Loucy (cell line): ENCODE results near the gene PROX2.

Experiments
- H2AFZ ChIP-seq: fragments of 200-600 bp; sonication (generic); 2 replicates; pipeline ENCODE4 v1.6.0; 2016; ENCODE audit warnings: antibody characterized with exemption, mild to moderate bottlenecking, low read length, moderate library complexity
- H3F3A ChIP-seq: fragments of 200-600 bp; 2 replicates; pipeline ENCODE4 v1.6.0; 2016; ENCODE audit warnings: antibody characterized with exemption, low read depth, mild to moderate bottlenecking
- H3K27me3 ChIP-seq: fragments of 200-600 bp; sonication (generic); 2 replicates; pipeline ENCODE4 v1.6.1; 2014; ENCODE audit warnings: low read length, mild to moderate bottlenecking; ENCODE audit not compliant: insufficient read depth, poor library complexity, severe bottlenecking
- H3K36me3 ChIP-seq: fragments of 200-600 bp; sonication (generic); 2 replicates; pipeline ENCODE4 v1.6.1; 2016; ENCODE audit warnings: low read length; ENCODE audit not compliant: insufficient read depth
- H3K4me1 ChIP-seq: fragments of 200-600 bp; sonication (generic); 2 replicates; pipeline ENCODE4 v1.5.1; 2014; ENCODE audit warnings: low read length, mild to moderate bottlenecking; ENCODE audit not compliant: insufficient read depth, poor library complexity, severe bottlenecking
- H3K4me2 ChIP-seq: fragments of 200-600 bp; sonication (generic); 2 replicates; pipeline ENCODE4 v1.6.0; 2014; ENCODE audit warnings: antibody characterized with exemption, low read length, low read depth, mild to moderate bottlenecking; ENCODE audit not compliant: poor library complexity, severe bottlenecking
- H3K4me3 ChIP-seq: fragments of 200-600 bp; sonication (generic); 2 replicates; pipeline ENCODE4 v1.5.1; 2014; ENCODE audit warnings: low read length, mild to moderate bottlenecking, mixed read lengths; ENCODE audit not compliant: poor library complexity, severe bottlenecking
- H3K79me2 ChIP-seq: fragments of 200-600 bp; sonication (generic); 2 replicates; pipeline ENCODE4 v1.6.1; 2014; ENCODE audit warnings: low read length; ENCODE audit not compliant: insufficient read depth
- H3K9ac ChIP-seq: fragments of 200-600 bp; sonication (generic); 2 replicates; pipeline ENCODE4 v1.6.0; 2014; ENCODE audit warnings: mild to moderate bottlenecking, low read depth, low read length, moderate library complexity; ENCODE audit not compliant: poor library complexity, severe bottlenecking
- H3K9me2 ChIP-seq: fragments of 200-600 bp; sonication (generic); replicated peaks from 2 replicates; pipeline ENCODE4 v1.6.1; 2016; ENCODE audit warnings: low read depth, low read length, mixed read lengths
- H3K9me3 ChIP-seq: fragments of 200-600 bp; sonication (generic); 2 replicates; pipeline ENCODE4 v1.6.1; 2014; ENCODE audit warnings: mild to moderate bottlenecking, antibody characterized with exemption, low read length, low read depth; ENCODE audit not compliant: insufficient read depth
- H4K20me1 ChIP-seq: fragments of 200-600 bp; sonication (generic); 2 replicates; pipeline ENCODE4 v1.6.0; 2014; ENCODE audit warnings: antibody characterized with exemption, low read length, mild to moderate bottlenecking; ENCODE audit not compliant: insufficient read depth, poor library complexity, severe bottlenecking
- CTCF ChIP-seq: fragments of 200-600 bp; sonication (generic); conservative IDR thresholded peaks from 2 replicates; pipeline ENCODE4 v1.5.1; 2014; ENCODE audit warnings: mild to moderate bottlenecking, antibody characterized with exemption, low read length
- EZH2phosphoT487 ChIP-seq: fragments of 200-600 bp; IDR thresholded peaks from 2 replicates; pipeline ENCODE4 v1.6.1; 2018; ENCODE audit warnings: antibody characterized with exemption, mild to moderate bottlenecking, moderate library complexity, borderline replicate concordance

PROX2 gene

GRCh38 chr14:74919421-74920165, 43.6 kb upstream of the PROX2 start:
- no peaks in the 10 kb centered on the region for H3K9me3 ChIP-seq
- no peaks in the 10 kb centered on the region for H4K20me1 ChIP-seq
- no peaks in the 10 kb centered on the region for H3K4me1 ChIP-seq
- no peak overlapping the region for H3K4me2 ChIP-seq
- H2AFZ ChIP-seq, result no peak overlapping the region
- H3K9me2 ChIP-seq, result no peaks in the 10 kb centered on the region
- no peaks in the 10 kb centered on the region for H3K36me3 ChIP-seq
- no peak overlapping the region for H3K4me3 ChIP-seq
- no peak for TF ChIP-seq EZH2phosphoT487
- no peak for TF ChIP-seq CTCF
- no peak overlapping the region for H3K9ac ChIP-seq
- H3K79me2 ChIP-seq, result no peaks in the 10 kb centered on the region
- no peaks in the 10 kb centered on the region for H3K27me3 ChIP-seq
- H3F3A ChIP-seq, result no peaks in the 10 kb centered on the region

- H3K27me3 ChIP-seq, result no peaks in the 10 kb centered on the region
- no peaks in the 10 kb centered on the region for H3K9me2 ChIP-seq
- H3K4me3 ChIP-seq, result no peak overlapping the region
- no peaks in the 10 kb centered on the region for H4K20me1 ChIP-seq
- H3K4me1 ChIP-seq, result no peaks in the 10 kb centered on the region
- no peaks in the 10 kb centered on the region for H3F3A ChIP-seq
- no peaks in the 10 kb centered on the region for H3K36me3 ChIP-seq
- H3K9me3 ChIP-seq, result no peaks in the 10 kb centered on the region
- no peak overlapping the region for H2AFZ ChIP-seq
- no peak overlapping the region for H3K4me2 ChIP-seq
- TF ChIP-seq CTCF (no peak), EZH2phosphoT487 (no peak)
- H3K9ac ChIP-seq, result no peak overlapping the region
- no peaks in the 10 kb centered on the region for H3K79me2 ChIP-seq
These were observed 42.4 kb upstream of the PROX2 start for GRCh38 chr14:74918380-74918779.

GRCh38 chr14:74917646-74918081, 41.7 kb upstream of the PROX2 start:
- H3K36me3 ChIP-seq, result no peaks in the 10 kb centered on the region

More at GRCh38 chr14:74917646-74918081, 41.7 kb upstream of the PROX2 start:
- Histone ChIP-seq H3K4me1 (no peaks in the 10 kb centered on the region), H3K4me2 (no peak overlapping the region), H3K27me3 (no peaks in the 10 kb centered on the region), H3F3A (no peaks in the 10 kb centered on the region), H3K79me2 (no peaks in the 10 kb centered on the region), H3K4me3 (no peak overlapping the region), H4K20me1 (no peaks in the 10 kb centered on the region), H3K9ac (no peak overlapping the region), H3K9me3 (no peaks in the 10 kb centered on the region), H2AFZ (no peak overlapping the region), H3K9me2 (no peaks in the 10 kb centered on the region)
- TF ChIP-seq EZH2phosphoT487, result no peak
- no peak for TF ChIP-seq CTCF
